GM18502 (cell line): ENCODE results near the gene PLCZ1.
"Not testable (repeated sequence)": the region's sequence is repeated elsewhere in the genome, so short reads cannot be mapped to it uniquely, and the experiment has no call there.

Experiments used
- ATAC-seq: cut with Tn5 transposase; IDR thresholded peaks from one replicate; pipeline ENCODE4 v1.9.1; 2021; ENCODE audit warnings: mild to moderate bottlenecking; ENCODE audit not compliant: unreplicated experiment, poor library complexity

PLCZ1 gene, protein sequence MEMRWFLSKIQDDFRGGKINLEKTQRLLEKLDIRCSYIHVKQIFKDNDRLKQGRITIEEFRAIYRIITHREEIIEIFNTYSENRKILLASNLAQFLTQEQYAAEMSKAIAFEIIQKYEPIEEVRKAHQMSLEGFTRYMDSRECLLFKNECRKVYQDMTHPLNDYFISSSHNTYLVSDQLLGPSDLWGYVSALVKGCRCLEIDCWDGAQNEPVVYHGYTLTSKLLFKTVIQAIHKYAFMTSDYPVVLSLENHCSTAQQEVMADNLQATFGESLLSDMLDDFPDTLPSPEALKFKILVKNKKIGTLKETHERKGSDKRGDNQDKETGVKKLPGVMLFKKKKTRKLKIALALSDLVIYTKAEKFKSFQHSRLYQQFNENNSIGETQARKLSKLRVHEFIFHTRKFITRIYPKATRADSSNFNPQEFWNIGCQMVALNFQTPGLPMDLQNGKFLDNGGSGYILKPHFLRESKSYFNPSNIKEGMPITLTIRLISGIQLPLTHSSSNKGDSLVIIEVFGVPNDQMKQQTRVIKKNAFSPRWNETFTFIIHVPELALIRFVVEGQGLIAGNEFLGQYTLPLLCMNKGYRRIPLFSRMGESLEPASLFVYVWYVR

DNA sequence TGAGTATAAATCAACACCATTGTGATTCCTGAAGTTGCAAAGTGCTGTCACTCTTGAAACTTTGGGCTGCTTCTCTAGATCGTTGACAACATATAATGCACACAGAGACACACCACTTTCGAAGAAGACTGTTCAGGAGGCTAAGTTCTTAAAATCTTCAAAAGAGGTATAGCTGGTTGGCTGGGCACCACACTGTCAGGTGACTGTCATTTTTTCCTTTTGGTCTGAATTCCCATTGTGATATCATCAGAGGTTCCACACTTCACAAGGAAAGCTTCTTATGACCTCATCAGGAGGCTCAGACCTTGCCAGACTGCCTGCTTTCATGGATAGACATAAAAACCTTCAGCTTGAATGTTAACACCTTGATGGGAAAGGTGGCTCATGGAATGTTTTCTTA, at the start of gene PLCZ1, which contains the start of gene CAPZA3:
TSS of gene PLCZ1 (minus strand) at position 194 of the 400 bp plus-strand sequence. CDS start 641 bp downstream, outside the sequence.
TSS of gene CAPZA3 (plus strand) at position 301 of the 400 bp plus-strand sequence. CDS start 150 bp downstream, outside the sequence.
- ATAC-seq = no peak

DNA sequence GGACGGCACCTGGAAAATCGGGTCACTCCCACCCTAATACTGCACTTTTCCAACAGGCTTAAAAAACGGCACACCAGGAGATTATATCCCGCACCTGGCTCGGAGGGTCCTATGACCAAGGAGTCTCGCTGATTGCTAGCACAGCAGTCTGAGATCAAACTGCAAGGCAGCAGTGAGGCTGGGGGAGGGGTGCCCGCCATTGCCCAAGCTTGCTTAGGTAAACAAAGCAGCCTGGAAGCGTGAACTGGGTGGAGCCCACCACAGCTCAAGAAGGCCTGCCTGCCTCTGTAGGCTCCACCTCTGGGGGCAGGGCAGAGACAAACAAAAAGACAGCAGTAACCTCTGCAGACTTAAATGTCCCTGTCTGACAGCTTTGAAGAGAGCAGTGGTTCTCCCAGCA, 47.7 kb upstream of the PLCZ1 start:
- not testable (repeated sequence) for ATAC-seq

DNA sequence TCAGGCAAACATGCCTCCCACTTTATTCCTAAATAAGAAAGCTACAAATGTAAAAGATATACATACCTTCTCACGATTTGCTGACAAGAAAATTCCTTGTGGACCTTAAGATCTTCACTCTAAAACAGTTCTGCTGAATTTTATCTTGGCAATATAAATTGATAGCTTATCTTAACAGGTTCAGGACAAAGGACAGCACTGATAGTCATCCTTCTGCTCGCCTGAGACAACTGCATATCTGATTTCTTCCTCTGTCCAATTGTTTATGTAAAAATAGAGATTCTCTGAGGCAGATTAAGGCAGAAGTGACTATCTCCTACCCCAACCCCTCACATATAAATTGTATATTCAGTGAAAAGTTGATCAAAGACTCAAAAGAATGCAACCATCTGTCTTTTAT, 45.0 kb upstream of the PLCZ1 start:
- ATAC-seq = no peak

DNA sequence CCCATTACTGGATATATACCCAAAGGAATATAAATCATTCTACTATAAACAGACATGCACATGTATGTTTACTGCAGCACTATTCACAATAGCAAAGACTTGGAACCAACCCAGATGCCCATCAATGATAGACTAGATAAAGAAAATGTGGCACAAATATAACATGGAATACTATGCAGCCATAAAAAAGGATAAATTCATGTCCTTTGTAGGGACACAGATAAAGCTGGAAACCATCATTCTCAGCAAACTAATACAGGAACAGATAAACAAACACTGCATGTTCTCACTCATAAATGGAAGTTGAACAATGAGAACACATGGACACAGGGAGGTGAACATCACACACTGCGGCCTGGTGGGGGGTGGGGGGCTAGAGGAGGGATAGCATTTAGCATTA, 28.7 kb upstream of the PLCZ1 start:
- ATAC-seq = not testable (repeated sequence)

DNA sequence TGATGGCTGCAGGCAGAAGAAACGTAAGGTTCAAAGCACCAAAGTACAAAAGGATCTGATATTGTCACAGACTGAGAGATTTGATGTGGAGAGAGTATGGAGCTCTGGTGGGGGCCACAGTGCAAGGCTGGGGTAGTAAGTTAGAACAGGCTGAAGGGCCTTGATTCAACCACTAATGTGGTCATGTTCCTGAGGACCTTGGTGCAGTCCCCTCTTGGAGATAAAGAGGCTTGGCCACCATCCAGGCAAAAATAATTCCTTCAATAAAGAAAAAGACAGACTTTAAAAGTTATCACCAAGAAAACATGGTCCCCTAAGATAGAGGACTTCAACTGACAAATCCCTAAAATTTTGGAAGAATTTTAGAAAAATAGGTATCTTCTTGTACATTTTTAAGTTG, 17.5 kb upstream of the PLCZ1 start:
- no peak for ATAC-seq

DNA sequence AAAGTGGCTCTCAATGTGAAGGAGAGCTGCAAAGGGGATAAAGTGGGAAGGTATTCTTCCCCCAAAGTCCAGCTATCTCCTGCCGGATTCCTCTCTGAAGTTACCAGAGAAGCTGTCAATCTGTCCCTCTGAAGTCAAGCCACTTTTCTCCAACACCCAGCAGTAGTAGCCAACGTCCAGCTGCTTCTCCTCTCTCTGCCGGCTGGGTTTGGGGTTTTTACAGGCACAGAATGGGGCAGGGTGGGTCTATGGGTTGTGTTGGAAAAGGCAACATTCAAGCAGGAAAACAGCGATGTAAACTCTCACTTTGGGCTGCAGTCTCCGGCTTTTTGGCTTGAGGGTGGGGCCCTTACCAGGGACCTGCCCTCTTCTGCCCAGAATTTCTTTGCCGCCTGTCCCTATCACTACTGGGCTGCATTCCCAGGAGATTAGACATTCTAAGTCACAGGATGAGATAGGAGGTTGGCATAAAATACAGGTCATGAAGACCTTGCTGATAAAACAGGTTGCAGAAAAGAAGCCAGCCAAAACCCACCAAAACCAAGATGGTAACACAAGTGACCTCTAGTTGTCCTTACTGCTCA, 16.4 kb upstream of the PLCZ1 start:
- no peak for ATAC-seq

DNA sequence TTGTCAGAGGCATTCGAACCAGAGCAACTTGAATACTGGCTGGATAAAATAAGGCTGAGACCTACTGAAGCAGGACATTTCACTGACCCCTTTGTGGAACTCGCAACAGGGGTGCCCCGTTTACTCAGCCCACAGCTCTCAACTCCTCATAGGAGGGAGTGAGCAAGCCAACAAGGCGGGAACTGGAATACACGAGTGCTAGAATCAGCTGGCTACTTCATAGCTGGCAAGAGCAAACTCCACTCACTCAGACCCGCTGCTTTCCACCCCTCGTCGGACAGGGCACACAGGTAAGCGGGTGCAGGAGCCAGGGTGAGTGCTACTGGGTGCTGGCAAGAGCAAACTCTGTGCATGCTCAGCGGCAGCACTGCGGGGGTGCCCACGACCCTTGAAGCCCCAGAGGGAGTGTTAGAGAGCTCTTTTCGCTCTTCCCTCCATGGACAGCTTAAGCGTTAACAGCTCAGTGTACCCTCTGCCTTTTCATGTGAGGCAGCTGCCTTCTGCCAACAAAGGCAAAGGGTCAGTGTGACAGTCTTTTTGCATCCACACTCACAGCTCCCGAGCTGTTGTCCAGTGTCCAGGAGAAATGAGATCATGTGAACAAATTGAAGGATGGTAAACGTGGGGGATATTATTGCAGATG, 15.8 kb upstream of the PLCZ1 start:
- ATAC-seq = no peak

DNA sequence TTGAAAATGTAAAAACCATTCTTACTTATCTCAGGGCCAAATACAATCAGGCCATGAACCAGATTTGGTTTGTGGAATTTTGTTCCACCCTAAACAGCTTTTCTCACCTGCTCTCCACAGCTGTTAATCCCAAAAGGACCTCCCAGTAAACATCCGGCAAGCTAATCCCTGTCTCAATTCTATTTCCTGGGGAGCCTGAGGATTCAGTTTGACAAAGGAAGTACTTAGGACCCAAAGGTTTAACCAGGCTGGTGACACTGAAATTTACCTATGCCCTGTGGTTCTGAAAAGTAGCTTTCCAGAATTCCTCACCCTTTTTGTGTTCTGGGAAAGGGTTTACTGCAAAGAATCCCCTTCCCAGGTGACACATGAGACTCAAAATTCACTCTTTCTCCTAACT, 15.1 kb upstream of the PLCZ1 start:
- ATAC-seq = no peak

DNA sequence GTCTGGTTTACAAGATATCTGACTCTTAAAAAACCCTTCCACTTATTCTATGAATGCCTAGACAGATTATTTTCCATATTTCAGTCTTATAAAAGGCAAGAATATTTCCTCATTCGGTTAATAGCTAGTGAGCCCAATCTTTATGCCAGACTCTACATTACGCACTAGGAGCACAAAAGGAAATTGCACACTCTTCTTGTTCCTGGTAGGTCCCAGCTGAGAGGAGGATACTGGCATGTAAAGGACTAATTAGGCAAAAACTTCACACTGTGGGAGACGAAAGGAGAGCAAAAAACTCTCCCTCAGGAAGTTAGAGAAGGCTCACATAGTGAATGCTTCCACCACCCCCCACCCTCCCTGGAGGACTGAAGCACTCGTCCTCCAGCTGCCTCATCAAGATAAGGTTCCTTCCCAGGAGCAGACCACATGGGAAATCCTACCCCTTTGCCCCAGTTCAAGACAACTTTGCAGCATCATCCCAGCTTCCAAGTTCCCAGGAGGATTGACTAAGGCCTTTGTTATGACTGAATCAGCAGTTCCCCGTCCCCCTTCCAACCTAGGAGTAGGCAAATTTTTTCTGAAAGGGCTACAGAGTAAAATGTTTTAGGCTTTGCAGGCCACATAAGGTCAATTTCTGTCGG, 14.6 kb upstream of the PLCZ1 start:
- no peak for ATAC-seq

DNA sequence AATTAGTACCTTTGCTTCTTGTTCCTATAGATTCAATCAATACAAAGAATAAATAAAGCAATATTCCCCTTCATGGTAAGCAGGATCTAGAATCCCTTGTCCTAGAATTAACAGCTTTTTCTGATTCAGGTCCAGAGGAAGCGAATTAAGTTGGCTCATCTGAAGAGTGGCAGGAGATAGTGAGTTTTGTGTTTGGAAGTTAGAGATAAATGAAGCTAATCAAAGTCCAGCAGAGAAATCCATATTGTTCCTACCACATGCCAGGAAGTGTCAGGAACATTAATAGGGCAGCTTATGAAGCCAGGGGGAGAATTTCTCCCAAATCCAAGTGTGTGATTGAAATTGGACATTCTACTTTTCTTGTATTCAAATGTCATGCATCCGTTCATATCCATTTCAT, 14.1 kb upstream of the PLCZ1 start:
- no peak for ATAC-seq

DNA sequence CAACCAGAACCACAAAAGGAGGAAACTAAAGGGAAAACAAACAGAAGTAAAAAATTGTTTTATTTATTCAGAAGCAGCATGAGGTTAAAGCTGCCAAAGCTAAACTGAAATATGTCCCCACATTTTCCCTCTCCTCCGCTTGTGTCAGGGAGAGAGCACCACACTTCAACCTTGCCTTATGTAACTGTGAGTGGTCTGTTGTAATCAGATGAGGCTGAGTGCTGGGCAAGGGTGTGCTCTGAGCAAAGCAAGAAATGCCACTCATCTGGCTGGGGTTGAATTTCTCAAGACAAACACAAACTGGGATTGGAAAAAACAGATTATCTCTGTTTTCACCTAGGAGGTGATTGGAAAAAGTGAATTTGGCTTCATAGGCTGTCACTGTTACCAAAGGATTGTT, 12.3 kb upstream of the PLCZ1 start:
- ATAC-seq = no peak

DNA sequence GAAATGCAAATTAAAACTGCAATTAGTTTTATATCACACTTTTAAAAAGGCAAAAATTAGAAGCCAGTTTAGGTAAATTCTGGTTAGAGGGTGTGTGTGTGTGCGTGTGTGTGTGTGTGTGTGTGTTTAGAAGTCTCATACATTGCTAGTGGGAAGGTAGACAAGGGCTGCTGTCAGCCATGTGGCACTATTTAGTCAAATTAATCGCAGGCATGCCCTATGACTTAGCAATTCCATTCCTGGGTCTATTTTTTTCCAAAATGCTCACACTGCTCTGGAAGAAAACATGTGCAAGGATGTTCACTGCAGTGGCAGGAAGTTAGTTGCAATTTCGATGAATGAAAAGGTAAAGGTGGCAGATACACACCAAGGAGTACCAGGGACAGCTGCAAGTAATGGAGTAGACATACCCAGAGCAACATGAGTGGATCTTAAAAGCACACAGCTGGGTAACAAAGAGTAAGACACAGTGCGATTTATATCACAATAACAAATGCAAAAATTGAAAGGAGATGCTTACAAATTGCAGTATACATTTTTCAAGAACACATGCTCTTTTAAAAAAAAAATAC, 11.7 kb upstream of the PLCZ1 start:
- ATAC-seq = no peak

DNA sequence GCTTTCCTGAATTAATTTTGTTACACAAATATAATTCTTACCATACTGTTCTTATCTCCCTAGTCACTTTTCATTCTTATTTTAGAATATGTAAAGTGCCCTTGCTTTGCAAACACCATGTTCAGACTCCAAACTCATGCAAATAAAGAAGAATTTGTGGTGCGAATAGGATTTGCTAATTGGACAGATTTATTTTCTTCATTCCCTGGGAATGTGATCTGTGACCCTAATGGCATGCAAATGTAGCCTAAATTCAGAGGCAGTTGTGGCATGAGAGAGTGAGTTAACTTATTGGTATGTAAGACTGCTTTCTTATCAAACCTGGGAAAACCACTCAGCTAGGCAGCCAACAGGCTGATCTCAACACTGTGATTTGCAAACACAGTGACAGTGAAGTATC, 10.1 kb upstream of the PLCZ1 start:
- ATAC-seq = no peak

DNA sequence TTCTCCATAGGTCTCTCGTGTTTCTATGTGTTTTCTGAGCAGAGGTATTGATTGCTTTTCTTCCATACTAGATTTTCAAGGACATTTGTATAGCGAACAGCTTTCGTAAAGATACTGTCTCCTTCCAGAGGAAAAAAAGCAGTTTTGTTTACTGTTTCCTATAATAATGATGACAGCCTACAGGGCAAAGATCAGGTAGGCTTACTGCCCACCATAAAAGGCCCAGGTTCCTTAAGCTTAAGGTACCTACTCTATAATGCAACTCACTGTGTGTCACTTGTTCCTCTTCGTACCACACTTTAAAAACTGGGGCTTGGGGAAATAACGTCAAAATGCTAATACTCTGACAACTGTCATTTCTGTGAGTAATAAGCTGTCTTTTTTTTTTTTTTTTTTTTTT, 6.7 kb downstream of the PLCZ1 start:
- ATAC-seq = no peak

DNA sequence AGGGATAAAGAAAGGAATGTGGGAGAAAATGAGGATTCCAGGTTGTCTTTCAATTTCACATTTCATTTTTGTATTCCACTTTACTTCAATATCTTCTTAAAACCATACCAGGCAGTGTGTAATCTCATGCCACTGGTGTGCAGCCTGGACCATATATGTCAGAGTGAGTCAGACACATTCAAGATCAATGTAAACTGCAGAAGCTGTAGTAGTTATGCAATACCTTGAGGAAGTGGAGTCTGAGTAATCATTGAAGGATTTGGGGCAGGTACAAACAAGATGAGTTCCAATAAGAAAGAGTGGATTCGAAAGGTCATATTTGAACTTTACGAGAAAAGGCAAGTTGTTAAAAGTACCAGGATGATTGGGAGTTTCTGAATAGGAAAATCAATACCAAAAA, 14.1 kb downstream of the PLCZ1 start:
- no peak for ATAC-seq

DNA sequence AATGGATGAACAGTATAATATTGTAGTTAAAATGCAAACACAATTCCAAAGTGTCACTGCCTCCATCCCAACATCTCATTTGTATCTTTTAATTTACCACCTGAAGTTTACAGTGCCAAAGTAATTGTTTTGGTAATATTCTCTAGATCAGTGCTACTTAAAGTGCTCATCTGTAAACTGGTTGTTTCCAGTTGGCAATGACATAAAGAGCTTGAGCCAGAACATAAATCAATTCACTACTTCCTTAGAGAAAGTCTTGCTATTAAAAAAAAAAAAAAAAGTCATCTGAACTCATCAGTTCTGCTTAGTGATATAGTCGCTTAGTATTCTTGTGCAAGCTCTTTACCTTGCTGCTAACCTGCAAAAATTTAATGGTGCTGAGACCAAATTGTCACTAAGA, 16.4 kb downstream of the PLCZ1 start:
- no peak for ATAC-seq

DNA sequence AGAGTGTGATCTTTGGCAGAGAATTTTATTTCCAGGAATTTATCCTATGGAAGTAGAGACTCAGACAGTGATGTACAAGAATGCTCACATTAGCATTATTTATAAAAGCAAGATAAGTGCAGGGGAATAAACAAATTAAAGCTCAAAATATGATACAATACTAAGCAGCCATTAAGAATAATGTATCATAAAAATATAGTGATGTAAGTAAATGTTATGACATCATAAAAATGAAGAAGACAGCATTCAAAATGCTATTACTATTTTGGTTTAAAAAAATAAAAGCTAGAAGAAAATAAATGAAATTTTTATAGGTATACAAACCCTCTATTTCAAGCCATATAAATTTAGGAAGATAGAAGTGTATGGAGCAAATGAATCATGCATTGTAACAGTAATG, 17.1 kb downstream of the PLCZ1 start:
- no peak for ATAC-seq

DNA sequence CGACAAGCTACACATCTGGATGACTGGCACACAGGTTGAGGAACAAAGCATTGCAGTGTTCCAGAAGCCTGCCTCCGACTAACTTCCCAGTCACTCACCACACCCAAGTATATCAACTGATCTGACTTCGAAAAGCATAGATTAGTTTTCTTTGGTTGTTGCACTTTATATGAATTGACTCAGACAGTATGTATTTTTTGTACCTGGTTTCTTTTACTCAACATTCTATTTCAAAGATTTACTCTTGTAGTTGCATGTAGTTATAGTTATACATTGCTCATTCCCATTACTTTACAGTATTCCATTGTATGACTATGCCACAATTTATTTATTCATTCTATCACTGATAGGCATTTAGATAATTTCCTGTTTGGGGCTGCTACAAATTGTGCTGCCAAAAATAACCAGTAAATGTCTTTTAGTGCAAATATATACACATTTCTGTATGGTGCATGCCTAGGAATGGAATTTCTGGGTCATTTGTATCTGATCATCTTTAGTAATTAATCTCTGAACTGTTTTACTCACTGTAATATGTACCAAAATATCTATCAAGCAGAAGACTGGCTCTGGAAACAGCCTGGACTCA, 17.8 kb downstream of the PLCZ1 start:
- no peak for ATAC-seq

DNA sequence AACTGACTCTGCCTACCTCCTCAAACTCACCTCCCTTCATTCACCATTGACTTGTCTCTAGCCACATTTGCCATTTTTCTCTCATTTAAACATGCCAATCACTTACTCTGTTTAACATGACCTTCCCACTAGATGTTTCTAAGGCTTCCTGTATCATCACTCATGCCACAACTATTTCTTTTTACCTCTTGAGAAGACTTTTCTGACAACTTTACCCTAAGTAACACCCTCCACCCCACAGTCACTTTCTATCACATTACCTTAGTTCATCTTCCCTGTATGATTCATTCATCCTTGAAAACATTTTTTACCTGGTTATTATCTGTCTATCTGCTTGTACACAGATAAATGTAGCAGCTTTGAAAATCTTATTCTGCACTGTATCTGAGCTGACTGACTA, 19.4 kb downstream of the PLCZ1 start:
- ATAC-seq = no peak

DNA sequence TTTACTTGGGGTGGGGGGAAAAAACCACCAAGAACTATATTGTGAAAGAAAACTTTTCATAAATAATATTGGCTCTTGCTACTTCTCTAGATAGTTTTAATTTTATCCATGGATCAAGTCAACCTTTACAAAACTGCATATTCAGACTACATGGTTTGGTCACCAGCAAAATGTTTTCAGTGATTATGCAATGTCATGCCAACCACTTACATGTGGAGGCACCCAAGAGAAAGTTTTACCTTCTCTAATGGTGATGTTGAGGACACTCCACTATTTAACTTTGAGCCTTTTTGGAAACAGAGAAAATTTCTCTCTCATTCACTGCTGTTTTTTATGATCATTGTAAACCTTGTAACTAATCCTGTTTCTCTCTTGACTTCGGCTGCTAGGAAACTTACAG, 21.6 kb downstream of the PLCZ1 start:
- no peak for ATAC-seq
